Measurements from ENCODE around the gene SLC6A1.

Gene SLC6A1

DNA sequence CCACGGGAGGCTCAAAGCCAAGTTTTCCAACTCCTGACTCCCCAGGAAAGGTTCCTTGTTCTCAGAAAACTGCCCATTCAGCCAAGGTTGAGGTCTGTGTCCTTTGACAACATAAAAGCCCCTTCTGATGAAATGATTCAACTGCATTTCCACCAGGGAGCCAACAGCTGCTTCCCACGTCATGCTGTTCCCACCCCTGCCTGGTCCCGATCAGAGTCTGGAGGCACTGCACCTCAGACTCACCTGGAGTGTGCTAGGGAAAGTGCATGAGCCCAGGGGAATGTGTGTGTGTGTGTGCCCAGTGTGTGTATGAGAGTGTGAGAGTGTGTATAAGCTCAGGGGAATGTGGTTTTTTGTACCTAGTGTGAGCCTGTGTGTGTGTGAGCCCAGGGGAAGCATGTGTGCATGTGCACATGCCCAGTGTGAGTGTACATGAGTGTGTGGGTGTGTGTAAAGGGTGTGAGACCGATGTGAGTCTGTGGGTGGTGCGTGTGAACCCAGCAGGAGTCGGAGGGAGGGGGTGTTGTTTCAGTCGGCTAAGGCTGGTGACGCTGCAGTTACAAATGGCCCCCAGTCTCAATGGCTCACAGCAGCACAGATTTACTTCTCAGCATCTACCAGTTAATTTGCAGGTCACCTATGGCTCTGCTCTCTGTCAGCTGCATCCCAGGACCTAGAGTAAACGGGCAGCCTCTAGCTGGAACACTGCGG, 20.3 kb upstream of the SLC6A1 start:
- DNase-seq, result no peak

DNA sequence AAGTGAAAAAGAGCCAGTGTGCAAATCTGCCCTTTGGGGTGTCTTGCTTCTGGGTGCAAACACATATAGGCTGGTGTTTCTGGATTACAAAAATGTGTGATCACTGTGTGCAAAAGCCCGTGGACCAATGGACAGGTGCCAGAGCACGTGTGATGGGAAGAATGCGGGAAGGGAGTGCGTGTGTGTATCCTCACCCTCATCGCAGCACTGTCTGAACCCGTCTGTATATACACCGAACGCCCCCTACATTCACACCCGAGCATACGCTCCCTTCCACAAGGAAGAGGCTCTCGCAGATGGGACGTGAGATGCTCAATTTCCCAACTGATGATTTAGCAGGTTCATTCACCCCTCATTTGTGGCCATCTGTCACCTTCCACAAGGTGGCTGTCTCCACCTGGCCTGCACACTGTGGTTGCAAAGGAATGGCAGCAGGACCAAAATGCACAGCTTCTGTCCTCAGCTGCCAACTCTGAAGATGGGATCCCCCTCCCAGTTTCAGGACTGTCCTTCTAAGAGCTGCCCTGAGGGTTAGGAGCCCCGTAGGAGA, 19.4 kb upstream of the SLC6A1 start:
- no peak for DNase-seq

DNA sequence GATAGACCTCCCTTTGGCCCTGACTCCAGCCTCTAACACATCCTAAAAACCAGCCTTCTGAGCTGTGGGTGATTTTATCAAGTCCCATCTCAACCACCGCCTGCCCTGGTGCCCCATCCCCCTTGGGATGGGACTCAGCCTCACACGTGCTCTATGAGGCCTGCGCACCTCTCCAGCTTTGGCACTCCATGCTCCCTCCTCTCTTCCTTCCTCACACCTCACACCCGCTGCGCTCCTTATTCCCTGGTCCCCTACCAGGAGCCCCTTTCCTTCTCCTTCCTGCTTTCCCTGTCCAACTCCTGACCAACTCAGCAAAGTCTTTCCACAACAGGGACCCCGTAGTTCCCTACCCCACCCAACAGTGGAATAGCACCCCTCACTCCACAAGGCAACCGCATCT, 18.4 kb upstream of the SLC6A1 start:
- DNase-seq, result no peak

DNA sequence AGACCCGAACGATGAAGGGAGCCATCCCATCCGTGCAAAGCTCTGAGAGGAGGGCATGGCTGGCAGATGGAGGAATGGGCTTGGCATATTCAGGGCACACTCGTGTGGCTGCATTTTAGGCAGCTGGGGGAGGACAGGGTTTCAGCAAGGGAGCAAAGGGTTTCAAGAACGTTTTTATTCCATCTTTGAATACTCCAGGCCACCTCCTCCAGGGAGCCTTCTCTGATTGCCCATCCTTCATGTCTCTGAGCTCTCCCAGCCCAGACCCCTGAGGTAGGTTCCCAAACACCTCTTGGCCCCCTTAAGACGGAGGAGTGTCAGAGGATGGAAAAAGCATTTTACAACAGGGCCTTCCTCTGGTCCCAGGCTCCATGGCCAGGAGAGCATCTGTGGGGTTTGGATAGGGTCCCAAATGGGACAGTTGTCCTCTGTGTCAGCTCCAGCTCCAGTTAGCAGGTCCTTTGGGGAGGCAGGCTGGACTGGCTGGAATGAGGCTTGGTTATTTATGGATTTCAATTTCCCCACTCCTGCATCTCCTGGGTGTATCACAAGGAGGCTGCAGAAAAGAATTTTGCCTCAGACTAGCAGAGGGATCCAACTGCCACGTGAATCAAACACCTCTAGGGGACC, 17.7 kb upstream of the SLC6A1 start:
- DNase-seq, result no peak

DNA sequence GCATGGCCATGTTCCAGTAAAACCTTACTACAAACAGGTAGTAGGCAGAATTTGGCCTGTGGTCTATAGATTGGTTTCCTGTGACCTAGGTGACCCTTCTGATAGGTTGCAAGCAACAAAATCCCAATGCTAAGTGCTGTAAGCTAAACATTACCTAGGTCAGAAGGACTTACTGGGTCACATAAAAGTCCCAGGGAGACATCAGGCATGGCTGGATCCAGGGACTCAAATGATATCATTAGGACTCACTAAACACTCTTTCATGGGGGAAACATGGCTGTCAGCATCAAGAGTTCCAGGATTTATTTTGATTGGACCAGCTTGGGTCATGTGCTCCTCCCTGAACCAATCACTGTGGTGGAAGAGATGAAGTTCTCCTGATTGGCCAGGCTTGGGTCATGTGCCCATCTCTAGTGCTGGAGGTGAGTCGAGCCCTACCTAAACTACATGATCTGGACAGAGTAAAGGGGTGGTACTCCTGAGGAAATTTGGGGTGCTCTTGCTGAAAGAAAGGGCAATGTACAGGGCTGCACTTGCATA, 16.8 kb upstream of the SLC6A1 start:
- DNase-seq, result no peak

DNA sequence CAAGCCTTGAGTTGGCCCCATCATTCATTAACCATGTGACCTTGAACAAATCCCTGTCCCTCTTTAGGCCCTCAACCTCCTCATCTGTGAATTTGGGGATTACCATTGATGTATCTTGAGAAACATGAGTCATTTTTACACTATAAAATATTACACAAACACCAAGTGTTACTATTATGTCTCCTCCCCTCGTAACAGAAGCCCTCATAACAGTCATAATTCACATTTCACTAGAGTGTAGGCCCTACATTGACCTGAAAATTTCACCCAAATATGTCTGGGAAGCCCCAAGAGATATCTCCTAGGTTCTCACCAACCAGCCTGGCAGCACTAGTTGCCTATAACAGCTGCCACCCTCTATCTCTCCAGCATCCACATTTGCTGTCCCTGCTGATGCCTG, 15.8 kb upstream of the SLC6A1 start:
- no peak for DNase-seq

DNA sequence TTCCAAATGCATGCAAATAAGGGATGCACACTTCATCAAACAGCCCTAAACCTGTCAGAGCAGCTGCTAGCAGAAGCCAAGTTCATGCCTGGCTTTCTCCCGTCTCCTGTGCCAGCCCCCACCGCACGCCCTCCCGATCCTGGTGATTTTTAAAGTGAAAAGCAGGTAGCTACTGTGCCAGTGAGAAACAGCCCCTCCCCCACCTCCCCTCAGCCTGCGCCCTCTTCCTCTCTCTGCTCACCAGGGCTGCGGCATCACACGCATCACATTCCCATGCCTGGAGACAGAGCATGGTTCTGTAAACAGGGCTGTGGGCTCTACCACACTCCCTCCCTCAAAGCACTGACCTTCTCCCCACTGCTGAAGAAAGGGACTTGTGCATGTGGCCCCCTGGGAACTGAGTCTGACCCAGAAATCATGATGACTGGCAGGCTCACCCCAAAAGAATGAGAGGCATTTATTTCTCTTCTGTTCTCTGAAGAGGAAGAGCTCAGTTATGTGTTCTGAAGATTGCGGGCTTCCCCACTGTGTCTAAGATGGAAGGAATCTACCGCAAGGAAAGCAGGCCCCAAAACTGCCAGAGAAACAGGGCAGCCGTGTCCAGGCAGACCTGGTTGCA, 14.5 kb upstream of the SLC6A1 start:
- no peak for DNase-seq

DNA sequence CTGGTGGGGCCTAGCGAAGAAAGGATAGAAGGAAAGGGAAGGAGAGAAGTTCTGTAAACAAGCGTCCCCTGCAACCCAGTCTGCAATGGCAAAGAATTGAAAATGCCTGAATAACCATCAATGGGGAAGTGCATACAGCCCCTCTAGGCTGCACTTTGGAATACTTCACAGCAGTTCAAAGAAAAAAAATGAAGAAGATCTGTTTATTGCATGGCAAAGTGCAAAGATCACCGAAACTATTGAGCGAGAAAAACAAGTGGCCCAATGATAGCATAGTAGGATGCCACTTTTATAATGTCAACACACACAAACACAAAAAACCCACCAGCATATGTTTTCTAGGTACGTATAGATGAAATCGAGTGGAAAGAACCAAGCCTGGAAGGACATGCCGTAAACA, 13.6 kb upstream of the SLC6A1 start:
- DNase-seq, result no peak

DNA sequence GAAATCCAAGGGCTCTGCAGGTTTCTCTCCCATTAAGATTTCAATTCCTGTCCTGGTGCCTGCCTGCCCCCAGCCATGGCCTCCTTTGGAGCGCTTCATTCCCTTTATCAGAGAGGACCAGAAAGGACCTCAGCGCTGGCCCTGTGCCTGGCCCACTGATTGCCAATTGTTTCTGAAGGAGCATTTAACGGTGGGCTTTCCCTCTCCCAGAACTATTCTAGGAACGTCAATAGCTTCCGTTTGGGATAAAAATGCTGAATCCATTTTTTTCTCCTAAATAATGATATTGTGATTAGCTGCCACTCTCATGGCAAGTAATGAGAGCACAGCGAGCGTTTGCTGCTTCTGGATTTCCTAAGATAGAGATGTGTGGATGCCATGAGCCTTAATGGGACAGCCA, 12.2 kb upstream of the SLC6A1 start:
- DNase-seq, result no peak

DNA sequence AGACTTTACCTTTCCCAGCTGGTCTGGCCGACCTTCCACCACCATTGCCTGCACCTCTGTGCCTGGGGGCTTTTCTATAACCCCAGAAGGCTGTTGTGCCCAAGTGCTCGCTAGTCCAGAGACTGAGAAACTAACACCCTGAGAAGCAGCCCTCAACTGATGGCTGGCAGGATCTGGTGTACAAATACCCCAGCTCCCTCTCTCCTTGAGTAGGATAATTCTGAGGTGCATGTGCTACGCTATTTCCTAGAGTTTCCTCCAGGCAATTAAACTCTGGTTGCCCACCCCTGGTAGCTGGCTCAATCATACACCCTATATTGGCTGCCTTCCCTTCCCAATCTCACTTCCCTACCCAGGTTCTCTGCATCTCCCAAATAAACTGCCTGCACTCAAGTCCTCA, 11.5 kb upstream of the SLC6A1 start:
- no peak for DNase-seq

DNA sequence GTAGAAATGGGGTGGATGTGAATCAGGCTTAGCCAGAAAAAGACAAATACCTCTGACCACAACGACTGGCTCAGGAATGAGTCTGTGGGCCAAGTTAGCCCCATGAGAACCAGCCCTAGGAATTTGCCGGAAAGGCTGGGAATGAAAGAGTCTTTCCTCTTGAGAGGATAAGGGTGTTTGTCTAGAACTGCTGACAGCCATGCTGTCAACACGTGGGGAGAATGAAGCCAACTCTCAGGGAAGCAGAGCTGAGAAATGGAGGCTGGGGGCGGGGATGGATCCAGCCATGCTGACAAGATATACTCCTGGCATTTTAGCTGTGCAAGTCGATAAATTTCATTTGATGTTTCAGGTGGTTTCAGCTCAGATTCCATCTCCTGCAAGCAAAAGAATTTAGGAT, 10.6 kb upstream of the SLC6A1 start:
- DNase-seq, result no peak

DNA sequence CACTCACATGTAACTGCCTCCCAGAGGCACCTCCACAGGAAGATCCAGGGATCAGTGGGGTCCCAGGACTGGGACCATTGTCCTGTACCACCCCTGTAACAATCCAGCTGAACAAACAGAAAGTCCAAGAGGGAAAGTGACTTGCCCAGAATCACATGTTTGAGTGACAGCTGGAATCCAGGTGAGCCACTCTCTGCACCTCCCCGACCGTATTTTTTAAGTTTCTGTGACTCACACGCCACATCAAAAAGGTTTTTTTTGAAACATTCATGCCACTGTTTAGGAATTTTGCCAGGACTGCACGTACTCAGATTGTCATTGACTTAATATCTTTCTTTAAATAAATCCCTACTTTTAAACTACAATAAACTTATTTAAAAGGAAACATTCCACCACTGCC, 9.8 kb upstream of the SLC6A1 start:
- DNase-seq, result no peak

DNA sequence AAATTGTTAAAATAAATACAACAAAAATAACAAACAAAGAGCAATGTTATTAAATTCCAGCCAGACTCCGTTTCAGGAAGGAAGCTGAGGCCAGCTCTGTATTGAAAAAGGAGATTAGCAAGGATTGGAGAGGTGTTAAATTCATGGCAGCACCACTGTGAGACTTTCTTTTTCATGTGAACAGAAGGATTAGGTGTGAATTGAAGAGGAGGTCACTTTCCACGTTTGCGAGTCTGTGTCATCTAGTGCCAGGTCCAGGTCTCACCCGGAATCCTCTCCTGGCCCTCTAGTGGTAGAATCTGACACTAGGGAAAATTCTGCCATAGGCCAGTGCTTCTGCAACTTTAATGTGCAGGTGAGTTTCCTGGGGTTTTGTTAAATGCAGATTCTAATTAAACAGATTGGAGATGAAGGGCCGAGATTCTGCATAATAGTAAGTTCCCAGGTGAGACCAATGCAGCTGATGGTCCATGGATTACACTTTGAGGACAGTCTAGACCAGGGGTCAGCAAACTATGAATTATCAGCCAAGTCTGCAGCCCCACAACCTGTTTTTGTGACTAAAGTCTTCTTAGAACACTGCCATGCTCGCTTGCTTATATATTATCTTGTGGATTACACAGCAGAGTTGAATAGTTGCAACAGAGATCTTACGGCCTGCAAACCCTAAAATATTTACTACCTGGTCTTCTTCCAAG, 9.2 kb upstream of the SLC6A1 start:
- DNase-seq, result peak; percentile 57

DNA sequence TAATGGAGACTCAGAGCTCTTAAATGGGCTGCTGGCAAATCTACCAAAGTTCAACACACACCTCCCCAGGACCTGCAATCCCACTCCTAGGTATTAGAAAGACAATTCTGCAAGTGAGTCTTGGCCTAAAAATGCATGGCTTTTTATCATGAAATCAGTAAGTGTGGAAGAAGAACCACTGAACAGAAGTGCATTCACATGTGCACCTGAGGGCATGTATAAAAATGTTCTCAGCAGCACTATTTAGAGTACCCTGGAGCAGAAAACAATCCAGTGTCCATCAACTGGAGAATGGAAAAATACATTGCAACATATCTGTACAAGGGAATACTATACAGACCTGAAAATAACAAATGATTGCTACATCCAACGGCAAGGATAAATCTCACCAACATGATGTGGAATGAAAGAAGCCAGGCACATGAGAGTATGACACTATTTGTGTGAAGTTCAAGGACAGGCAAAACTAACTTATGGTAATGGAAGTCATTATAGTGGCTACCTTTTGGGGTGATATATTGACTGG, 8.1 kb upstream of the SLC6A1 start:
- DNase-seq, result no peak

DNA sequence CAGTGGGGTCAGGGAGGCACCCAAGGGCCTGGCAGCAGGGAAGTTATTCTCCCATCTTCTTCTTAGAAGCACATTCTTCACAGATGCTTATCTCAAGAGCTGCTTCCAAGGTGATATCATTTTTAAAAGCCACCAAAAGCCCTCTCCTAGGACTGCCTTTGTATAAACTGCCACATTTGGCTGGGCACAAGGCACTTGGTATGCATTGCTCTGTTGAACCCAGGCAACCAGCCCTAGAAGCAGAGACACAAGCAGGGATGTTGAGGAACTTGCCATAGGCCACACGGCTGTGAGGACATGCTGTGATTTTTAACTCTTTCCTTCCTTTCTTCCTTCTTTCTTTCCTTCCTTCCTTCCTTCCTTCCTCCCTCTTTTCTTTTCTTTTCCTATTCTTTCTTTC, 7.4 kb upstream of the SLC6A1 start:
- no peak for DNase-seq

DNA sequence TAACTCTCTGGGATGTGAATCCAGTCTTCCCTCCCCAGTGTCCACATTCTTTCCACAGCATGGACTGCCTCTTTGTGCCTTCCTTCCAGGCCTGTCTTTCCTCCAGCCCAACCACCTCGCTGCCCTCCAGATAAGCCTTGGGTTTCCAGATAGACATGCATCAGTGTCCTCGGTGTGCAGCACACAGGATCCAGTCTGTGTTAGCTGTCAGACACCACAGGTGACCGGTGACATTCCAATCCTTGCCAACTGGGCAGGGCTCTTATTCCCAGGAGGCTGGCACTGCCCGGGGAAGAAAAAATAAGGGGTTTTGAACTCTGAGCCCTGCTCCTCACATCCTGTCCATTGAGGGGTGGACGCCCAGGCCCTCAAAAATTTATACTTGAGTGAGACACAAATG, 6.0 kb upstream of the SLC6A1 start:
- DNase-seq, result no peak

DNA sequence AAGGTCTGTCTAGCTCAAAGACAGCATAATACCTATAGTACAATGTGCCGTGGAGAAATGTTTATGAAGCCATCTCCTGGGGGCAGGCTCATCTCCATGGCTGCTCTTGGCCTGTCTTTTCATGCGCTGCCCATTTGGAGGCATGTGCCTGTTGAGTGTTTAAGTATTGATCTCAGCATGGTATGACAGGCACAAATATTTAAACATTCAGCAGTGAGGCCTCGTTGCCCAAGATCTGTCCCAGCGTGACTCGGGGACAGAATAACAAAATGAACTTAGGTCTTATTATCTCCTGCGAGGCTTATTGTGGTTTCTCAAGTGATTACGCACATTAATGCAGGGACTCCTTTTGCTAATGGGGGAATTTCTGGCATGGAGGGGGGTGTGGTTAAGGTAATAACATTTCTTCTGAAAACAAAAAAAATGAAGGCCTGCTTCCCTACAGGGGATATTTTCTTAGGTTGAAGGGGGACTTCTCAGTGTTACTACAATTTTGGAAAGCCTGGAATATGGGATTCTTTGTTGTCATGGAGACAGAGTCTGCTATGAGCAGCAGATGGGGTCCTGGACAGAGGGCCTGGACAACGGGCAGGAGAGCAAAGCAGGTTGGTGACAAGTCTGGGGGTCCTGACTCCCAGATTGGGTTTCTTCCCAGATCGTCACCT, 4.4 kb upstream of the SLC6A1 start:
- DNase-seq, result no peak

DNA sequence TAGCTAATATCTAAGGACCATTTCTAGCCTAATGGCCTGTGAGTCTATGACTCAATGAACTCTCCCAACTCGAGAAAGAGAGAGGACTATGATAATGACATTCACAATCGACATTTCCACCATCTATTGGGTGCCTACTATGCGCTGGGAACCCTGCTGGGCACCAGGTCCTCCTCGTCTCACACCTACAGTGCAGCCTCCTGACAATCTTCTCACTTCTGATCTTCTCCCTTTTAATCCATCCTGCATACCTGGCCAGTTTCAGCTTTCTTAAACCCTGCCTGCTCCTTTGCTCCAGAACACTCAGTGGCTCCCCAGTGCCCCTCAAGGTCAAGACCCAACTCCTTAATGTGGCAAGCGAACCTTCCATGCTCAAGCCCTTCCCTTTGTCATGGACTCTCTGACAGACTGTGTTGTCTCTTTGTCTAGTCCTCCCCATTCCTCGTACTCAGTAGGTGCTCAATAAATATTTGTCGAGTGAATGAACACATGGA, 3.5 kb upstream of the SLC6A1 start:
- DNase-seq, result no peak

DNA sequence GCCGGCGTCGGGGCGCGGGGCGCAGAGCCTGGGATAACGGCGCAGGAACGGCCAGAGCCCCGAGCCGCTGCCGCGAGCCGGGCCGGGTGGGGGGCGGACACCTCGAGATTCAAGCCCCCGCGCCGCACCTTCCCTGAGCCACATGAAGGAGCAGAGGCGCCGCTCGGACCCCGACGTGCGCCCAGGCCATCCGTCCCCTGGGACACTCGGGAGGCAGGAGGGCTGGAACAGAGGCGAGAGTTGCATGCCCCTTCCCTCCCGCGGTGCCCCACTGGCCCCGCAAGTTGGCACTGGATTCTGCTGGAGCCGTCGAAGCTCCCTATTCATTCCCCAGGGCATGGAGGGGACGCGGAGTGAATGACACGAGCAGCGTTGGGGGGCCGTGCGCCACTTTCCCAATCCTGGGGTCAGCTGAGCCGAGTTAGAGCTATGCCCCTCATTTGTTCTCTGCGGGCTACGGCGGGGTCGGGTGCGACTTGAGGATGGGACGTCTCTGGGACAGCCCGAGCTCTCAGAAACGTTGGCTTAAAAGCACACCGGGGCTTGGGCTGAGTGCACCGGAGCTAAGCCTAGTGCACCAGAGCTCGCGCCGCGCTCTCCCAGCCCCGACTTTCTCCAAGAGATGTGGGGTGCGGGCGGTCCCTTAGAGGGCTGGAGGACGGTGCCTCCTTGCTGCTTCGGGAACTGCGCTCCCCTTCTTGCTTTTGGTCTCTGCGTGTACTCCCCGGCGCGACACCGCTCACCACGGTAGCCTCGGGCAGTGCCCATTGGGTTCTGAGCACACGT, 588 bp downstream of the SLC6A1 start:
- DNase-seq, result no peak

DNA sequence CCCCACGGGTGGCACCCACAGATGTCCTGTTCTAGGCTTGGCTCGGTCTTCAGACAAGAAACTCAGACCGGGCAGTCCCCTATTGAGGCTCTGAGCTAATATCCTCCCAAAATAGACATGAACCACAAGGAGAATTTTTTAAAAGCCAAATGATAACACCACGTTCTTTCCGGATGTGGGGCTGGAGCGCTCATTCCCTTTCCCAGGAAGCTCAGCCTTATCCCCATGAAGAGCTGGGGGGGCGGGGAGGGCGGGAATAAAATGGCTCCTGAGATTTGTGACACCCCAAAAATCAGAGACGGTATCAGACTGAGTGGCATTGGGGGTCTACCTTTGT, 1.1 kb downstream of the SLC6A1 start:
- no peak for DNase-seq

DNA sequence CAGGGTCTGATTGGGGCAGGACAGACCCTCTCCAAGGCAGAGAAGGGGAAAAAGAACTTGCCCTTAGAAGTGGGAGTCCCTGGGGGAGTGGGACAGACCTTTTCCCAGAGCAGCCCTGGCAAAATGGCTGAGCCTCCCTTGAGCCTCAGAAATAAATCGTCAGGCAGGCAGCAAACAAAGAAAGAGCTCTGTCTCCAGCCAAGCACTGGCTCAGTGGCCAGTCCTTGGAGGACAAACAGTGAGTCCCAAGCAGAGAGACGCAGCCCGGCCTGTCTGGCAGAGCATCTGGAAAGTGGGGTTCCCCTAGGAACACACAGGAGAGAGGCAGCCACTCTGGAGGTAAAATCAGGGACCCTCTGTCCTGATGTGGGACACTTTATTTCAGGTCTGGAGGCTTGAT, 1.8 kb downstream of the SLC6A1 start:
- DNase-seq, result no peak

DNA sequence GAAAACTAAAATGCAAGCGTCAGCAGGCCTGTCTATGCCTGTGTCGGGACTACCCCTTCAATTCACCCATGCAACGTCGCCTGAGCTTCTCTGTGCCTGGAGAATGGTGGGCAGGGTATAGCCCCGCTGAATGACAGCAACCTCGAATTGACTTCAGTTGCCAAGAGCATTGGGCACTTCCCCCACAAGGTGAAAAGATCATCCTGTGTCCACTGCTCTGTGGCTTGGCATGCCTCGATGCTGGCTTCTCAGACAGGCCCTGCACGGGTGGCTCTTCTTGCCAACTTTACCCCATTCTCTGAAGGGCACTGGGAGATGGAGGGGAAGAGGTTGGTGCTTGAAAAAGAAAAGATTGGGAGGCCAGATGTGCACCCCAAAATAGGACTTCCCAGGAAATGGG, 3.3 kb downstream of the SLC6A1 start:
- DNase-seq, result no peak

Measured in kidney glomerular epithelial cell (primary cell).